ENCODE data around the gene UBE2D2. TPM values are rescaled to one million over a fixed set of nuclear protein-coding genes. Genes with fewer than 3 reads are reported as not detected.

UBE2D2 gene
- polyA plus RNA-seq, 2 of the 4 experiments (the other 2 are of a cell fraction), result 74.8 to 115 TPM

GRCh38 chr5:139666551-139666950 is 105.4 kb downstream of the UBE2D2 start (continued):
- no peak for TF ChIP-seq HES2 (IDR thresholded peaks at IDR 0.05)
- no peak for TF ChIP-seq NPAS2 (CRISPR knock-in tag; IDR thresholded peaks at IDR 0.05; ENCODE audit: borderline replicate concordance)
- TF ChIP-seq NFE2L2 (conservative IDR thresholded peaks at IDR 0.05; ENCODE audit: low read length), result no peak
- TF ChIP-seq HDAC2 (IDR thresholded peaks at IDR 0.05), result no peak
- TF ChIP-seq JUN (IDR thresholded peaks at IDR 0.05), result no peak

GRCh38 chr5:139667001-139667729 is 106.0 kb downstream of the UBE2D2 start:
- H3K9me3 ChIP-seq, result no peaks in the 10 kb centered on the region
- ChIA-PET CTCF (interaction anchor here (1.0 to 4.6 kb wide), 6 partner anchors 23 to 99 kb away, joined by 3 to 14 read pairs (median 4); no protein-coding TSS in a partner anchor), POLR2A (interaction anchor here (1.1 kb wide), 1 partner anchor 19 kb away, joined by 3 read pairs; the partner anchor contains the start of gene CXXC5)
- DNase-seq (ENCODE audit: low read depth in 1 of 2, low spot score in 1 of 2) (no peak), FAIRE-seq (no peak), ATAC-seq (no peak)
- peak overlapping the region; percentile 82; the same call in 2 of the 3 replicates for H3K4me2 ChIP-seq
- H3K4me3 ChIP-seq, result no peak overlapping the region
- H3K27ac ChIP-seq, result peak overlapping the region; percentile 79 to 98; a peak in 5 of 6 replicates
- H3K4me1 ChIP-seq, result peaks cover 46% of the 10 kb centered on the region
- 78% methylated on average over 1 of the region's 2 CpGs for WGBS (ENCODE audit: missing lambda C conversion rate)
- TF ChIP-seq ZFP36 (IDR thresholded peaks at IDR 0.05; ENCODE audit: borderline replicate concordance, partially characterized antibody) (peak; percentile 79), ESRRA (IDR thresholded peaks at IDR 0.05; ENCODE audit: borderline replicate concordance, low read length) (no peak), PHF8 (IDR thresholded peaks at IDR 0.05; ENCODE audit: borderline replicate concordance, low read depth) (no peak)

GRCh38 chr5:139667730-139668063 is 106.6 kb downstream of the UBE2D2 start:
- ATAC-seq (peak; percentile 4; a peak in 3 of 6 replicates), FAIRE-seq (no peak), DNase-seq (ENCODE audit: low read depth in 1 of 2, low spot score in 1 of 2) (no peak)
- H3K4me2 ChIP-seq, result peak overlapping the region; percentile 82
- POLR2A ChIA-PET, result interaction anchor here (1.1 kb wide), 1 partner anchor 19 kb away, joined by 3 read pairs; the partner anchor contains the start of gene CXXC5
- H3K4me3 ChIP-seq, result peak overlapping the region; percentile 24; the same call in 2 of the 3 replicates
- 70% methylated on average over 5 of the region's 5 CpGs for WGBS (ENCODE audit: missing lambda C conversion rate)
- CTCF ChIA-PET, result interaction anchor here (0.9 to 4.6 kb wide), 4 partner anchors 23 to 98 kb away, joined by 3 to 14 read pairs (median 4); no protein-coding TSS in a partner anchor
- no peak for TF ChIP-seq PHF8 (IDR thresholded peaks at IDR 0.05; ENCODE audit: borderline replicate concordance, low read depth)
- TF ChIP-seq HES2 (IDR thresholded peaks at IDR 0.05), result no peak
- TF ChIP-seq RFX5 (IDR thresholded peaks at IDR 0.05), result no peak
- no peak for TF ChIP-seq MAX (IDR thresholded peaks at IDR 0.05)
- TF ChIP-seq HOXB5 (CRISPR knock-in tag; IDR thresholded peaks at IDR 0.05), result no peak
- TF ChIP-seq HOXB13 (CRISPR knock-in tag; IDR thresholded peaks at IDR 0.05; ENCODE audit: low read depth), result no peak
- TF ChIP-seq MAFK (IDR thresholded peaks at IDR 0.05; ENCODE audit: partially characterized antibody), result no peak
- TF ChIP-seq RCOR1 (IDR thresholded peaks at IDR 0.05; ENCODE audit: low read depth, low read length), result no peak
- no peak for TF ChIP-seq ZSCAN20 (CRISPR knock-in tag; IDR thresholded peaks at IDR 0.05)
- TF ChIP-seq CBX8 (IDR thresholded peaks at IDR 0.05), result no peak
- peak overlapping the region; percentile 79 to 98 for H3K27ac ChIP-seq
- no peaks in the 10 kb centered on the region for H3K9me3 ChIP-seq
- H3K4me1 ChIP-seq, result peaks cover 41% of the 10 kb centered on the region

- Histone ChIP-seq H3K27ac (peak overlapping the region; percentile 79 to 98), H3K4me1 (peaks cover 35% of the 10 kb centered on the region), H3K4me2 (peak overlapping the region; percentile 82), H3K4me3 (peak overlapping the region; percentile 24; the same call in 2 of the 3 replicates), H3K9me3 (no peaks in the 10 kb centered on the region)
- ChIA-PET POLR2A (interaction anchor here (1.1 kb wide), 1 partner anchor 20 kb away, joined by 3 read pairs; the partner anchor contains the start of gene CXXC5), CTCF (interaction anchor here (0.9 to 2.0 kb wide), 5 partner anchors 8 to 97 kb away, joined by 4 to 12 read pairs (median 6); no protein-coding TSS in a partner anchor)
- WGBS (ENCODE audit: missing lambda C conversion rate), result 64% methylated on average over 40 of the region's 55 CpGs
- DNase-seq (ENCODE audit: low read depth in 1 of 2, low spot score in 1 of 2) (no peak), ATAC-seq (peak; percentile 32 to 63; a peak in 5 of 6 replicates), FAIRE-seq (no peak)
- TF ChIP-seq NPAS2 (CRISPR knock-in tag; IDR thresholded peaks at IDR 0.05; ENCODE audit: borderline replicate concordance) (no peak), ELK1 (IDR thresholded peaks at IDR 0.05; ENCODE audit: low read depth, low read length) (no peak), POLR2A (IDR thresholded peaks at IDR 0.05; ENCODE audit: low read length) (no peak), ZSCAN20 (CRISPR knock-in tag; IDR thresholded peaks at IDR 0.05) (no peak), FOXS1 (CRISPR knock-in tag; IDR thresholded peaks at IDR 0.05) (no peak), HMGXB4 (CRISPR knock-in tag; IDR thresholded peaks at IDR 0.05; ENCODE audit: borderline replicate concordance) (no peak), CHD4 (IDR thresholded peaks at IDR 0.05; ENCODE audit: borderline replicate concordance) (no peak), ATOH8 (CRISPR knock-in tag; IDR thresholded peaks at IDR 0.05; ENCODE audit: low read depth) (no peak), RAD21 (conservative IDR thresholded peaks at IDR 0.05 in 1 of 2, IDR thresholded peaks at IDR 0.05 in 1 of 2) (no peak), HOXB13 (CRISPR knock-in tag; IDR thresholded peaks at IDR 0.05; ENCODE audit: low read depth) (no peak), EHF (CRISPR knock-in tag; IDR thresholded peaks at IDR 0.05) (no peak)
Observed at GRCh38 chr5:139668064-139668880, 107.1 kb downstream of the UBE2D2 start.
